HepG2 (cell line): ENCODE results near the gene KCNQ5. TPM values are rescaled to one million over a fixed set of nuclear protein-coding genes. Genes with fewer than 3 reads are reported as not detected.

ENCODE experiments used
- ATAC-seq: fragments of 200-7000 bp; cut with Tn5 transposase; 3 replicates; pipeline ENCODE4 v1.9.1; 2020; ENCODE audit warnings: mild to moderate bottlenecking, moderate library complexity
- BruUV-seq: library from RNA; stranded (reverse); fragments of 400-500 nt; replicated peaks from 2 replicates; lab custom pipeline; 2021; lab: Mats Ljungman, UMichigan
- CTCF ChIA-PET: fragments of 300-600 bp; formaldehyde crosslinking; extraction: SDS; loops from one replicate; lab custom pipeline; 2021; ENCODE audit warnings: low total read pairs, inconsistent platforms, low intra/inter-chr PET ratio; lab: Yijun Ruan, JAX
- POLR2A ChIA-PET: fragments of 350-600 bp; sonication (Branson Sonifier 250); formaldehyde crosslinking; loops from one replicate; lab custom pipeline; 2020; ENCODE audit warnings: antibody characterized with exemption, inconsistent platforms; lab: Yijun Ruan, JAX
- DNase-seq: peaks from one replicate; pipeline ENCODE4 v3.0.0-alpha.2; 2015; ENCODE audit warnings: low spot score
- FAIRE-seq: peaks from 3 replicates; lab custom pipeline; 2011; peaks lifted over from hg19 to GRCh38; lab: Jason Lieb, UNC
- H2AFZ ChIP-seq: one replicate; pipeline ENCODE4 v1.6.1; 2011; ENCODE audit warnings: low read length, inconsistent platforms
- H3K27ac ChIP-seq: fragments of 300-600 bp; 3 replicates; pipeline ENCODE4 v1.8.0; 2011; ENCODE audit warnings: mixed run types, mild to moderate bottlenecking, mixed read lengths, low read length, inconsistent platforms; ENCODE audit not compliant: insufficient read depth; ENCODE audit errors: extremely low read length
- H3K27me3 ChIP-seq, 2 experiments: fragments of 200-600 bp in 1 of 2; 2 replicates in 1 of 2; 3 replicates in 1 of 2; pipeline versions ENCODE4 v1.6.0 to v1.8.0; 2011; ENCODE audit warnings: low read length in 2 of 2, mild to moderate bottlenecking in 2 of 2, moderate library complexity in 2 of 2, inconsistent platforms in 1 of 2; ENCODE audit not compliant: insufficient read depth in 2 of 2, control insufficient read depth in 1 of 2
- H3K36me3 ChIP-seq, 2 experiments: fragments of 200-600 bp in 1 of 2; replicated peaks in 1 of 2; 2 replicates in 1 of 2; 3 replicates in 1 of 2; pipeline versions ENCODE4 v1.5.1 to v1.8.0; 2011; ENCODE audit warnings: low read length in 2 of 2, inconsistent platforms in 1 of 2; ENCODE audit not compliant: insufficient read depth in 2 of 2, control insufficient read depth in 1 of 2
- H3K4me1 ChIP-seq: 2 replicates; pipeline ENCODE4 v1.5.1; 2012; ENCODE audit warnings: low read length, inconsistent platforms; ENCODE audit not compliant: insufficient read depth
- H3K4me2 ChIP-seq: 2 replicates; pipeline ENCODE4 v1.6.0; 2011; ENCODE audit warnings: low read depth, low read length, inconsistent platforms
- H3K4me3 ChIP-seq, 3 experiments: fragments of 200-600 bp in 1 of 3; sonication (generic), shearing (Covaris generic) in 1 of 3; replicated peaks in 1 of 3; 2 replicates each; pipeline ENCODE4 v1.5.1; 2011 to 2016; ENCODE audit warnings: low read length in 3 of 3, inconsistent platforms in 2 of 3, low read depth in 2 of 3, mild to moderate bottlenecking in 2 of 3, control low read depth in 1 of 3, mixed read lengths in 1 of 3; ENCODE audit not compliant: insufficient read depth in 1 of 3
- H3K79me2 ChIP-seq: one replicate; pipeline ENCODE4 v1.6.1; 2011; ENCODE audit warnings: low read length, inconsistent platforms; ENCODE audit not compliant: insufficient read depth
- H3K9ac ChIP-seq: 2 replicates; pipeline ENCODE4 v1.6.0; 2011; ENCODE audit warnings: mild to moderate bottlenecking, low read depth, low read length, inconsistent platforms; ENCODE audit not compliant: insufficient read depth
- H3K9me3 ChIP-seq: 2 replicates; pipeline ENCODE4 v1.5.1; 2012; ENCODE audit warnings: mild to moderate bottlenecking, low read length
- H4K20me1 ChIP-seq: 2 replicates; pipeline ENCODE4 v1.6.0; 2011; ENCODE audit warnings: inconsistent platforms, mild to moderate bottlenecking, low read length, moderate library complexity; ENCODE audit not compliant: insufficient read depth
- AHR ChIP-seq: IDR thresholded peaks from 2 replicates; pipeline ENCODE4 v1.6.1; 2018; ENCODE audit warnings: missing genetic modification reagents, missing compliant biosample characterization
- MEIS1 ChIP-seq: sonication (generic); formaldehyde crosslinking; IDR thresholded peaks from 2 replicates; pipeline ENCODE4 v1.9.0; 2021; ENCODE audit warnings: mild to moderate bottlenecking, missing genetic modification reagents, moderate library complexity, borderline replicate concordance
- MXI1 ChIP-seq: IDR thresholded peaks from 3 replicates; pipeline ENCODE4 v1.6.1; 2012; ENCODE audit warnings: low read depth, low read length, inconsistent platforms, borderline replicate concordance
- RFX5 ChIP-seq: IDR thresholded peaks from 2 replicates; pipeline ENCODE4 v1.6.1; 2011; ENCODE audit warnings: low read depth, low read length, improper control_type of control experiment
- STAT6 ChIP-seq: sonication (generic); formaldehyde crosslinking; IDR thresholded peaks from 2 replicates; pipeline ENCODE4 v1.4.0; 2020; ENCODE audit warnings: missing genetic modification reagents, mild to moderate bottlenecking, borderline replicate concordance
- ZNF138 ChIP-seq: sonication (generic); formaldehyde crosslinking; IDR thresholded peaks from 2 replicates; pipeline ENCODE4 v1.5.0; 2020; ENCODE audit warnings: mild to moderate bottlenecking, low read depth, missing genetic modification reagents
- ZNF432 ChIP-seq: sonication (generic); formaldehyde crosslinking; IDR thresholded peaks from 2 replicates; pipeline ENCODE4 v1.5.0; 2020; ENCODE audit warnings: missing genetic modification reagents, mild to moderate bottlenecking, borderline replicate concordance
- ZNF543 ChIP-seq: sonication (generic); formaldehyde crosslinking; IDR thresholded peaks from 2 replicates; pipeline ENCODE4 v1.4.0; 2020; ENCODE audit warnings: mild to moderate bottlenecking, missing genetic modification reagents
- WGBS: methylation state at CpG from one replicate; pipeline ENCODE4 v1.1.6; 2017; ENCODE audit warnings: low lambda C conversion rate; 5-methylcytosine and 5-hydroxymethylcytosine counted together
- in situ Hi-C: cut with HindIII; loops from 2 replicates; pipeline ENCODE4 v1.10.0; 2017; ENCODE audit warnings: low pct_unique_long_range_greater_than_20kb; ENCODE audit not compliant: extremely low pct_ligation_motif_present
- intact Hi-C: fragments of 100-400 bp; cut with micrococcal nuclease; formaldehyde crosslinking; loops from one replicate; pipeline ENCODE4 v1.10.0; 2022; ENCODE audit not compliant: unreplicated experiment
- polyA plus RNA-seq, 8 experiments: library from polyadenylated mRNA; depleted of rRNA in 3 of 8; stranded (reverse) in 7 of 8; unstranded in 1 of 8; fragments of >200 nt; fragmentation: Illumina TruSeq in 4 of 8; extraction: Trizol in 4 of 8; gene quantifications; 2 replicates each; pipeline versions ENCODE4 v1.2.1 to v1.2.3, GENCODE V29; 2011 to 2016; ENCODE audit warnings: low read depth in 4 of 8, missing spikeins in 1 of 8, mixed read lengths in 1 of 8; ENCODE audit not compliant: insufficient read depth in 1 of 8
- total RNA-seq, 5 experiments: library from RNA; depleted of rRNA; stranded (reverse); fragments of >200 nt; fragmentation: Illumina TruSeq; extraction: Trizol; gene quantifications; 2 replicates each; pipeline ENCODE4 v1.2.3, GENCODE V29; 2016; ENCODE audit warnings: low read depth in 1 of 5

Gene KCNQ5
- total and polyA plus RNA-seq, 2 of the 13 experiments (the other 11 are each of a cell fraction or from before 2014, with no cell fraction given) = 0.04 TPM; not detected in 1

GRCh38 chr6:73131706-73132105 lies 509.8 kb downstream of the KCNQ5 start:
- POLR2A ChIA-PET = no interaction called here
- H3K4me2 ChIP-seq = no peak overlapping the region
- H3K27me3 ChIP-seq = no peaks in the 10 kb centered on the region; a peak in 1 of 5 replicates
- H3K4me1 ChIP-seq = no peaks in the 10 kb centered on the region
- no peak overlapping the region for H2AFZ ChIP-seq
- CTCF ChIA-PET = no interaction called here
- no peak for ATAC-seq
- H3K9ac ChIP-seq = no peak overlapping the region
- no peaks in the 10 kb centered on the region for H3K79me2 ChIP-seq
- DNase-seq = no peak
- TF ChIP-seq ZNF543 (no peak), STAT6 (CRISPR knock-in tag) (no peak), ZNF432 (CRISPR knock-in tag) (no peak), MEIS1 (no peak), RFX5 (no peak), MXI1 (no peak), ZNF138 (CRISPR knock-in tag) (no peak), AHR (CRISPR knock-in tag) (no peak)
- no peak for FAIRE-seq
- in situ Hi-C loops (loop anchor here (10.0 kb wide), 2 partner anchors 517 to 717 kb away; no protein-coding TSS in a partner anchor), intact Hi-C loops (no loop called here)
- no peak overlapping the region for H3K27ac ChIP-seq
- H3K4me3 ChIP-seq = no peak overlapping the region
- H3K9me3 ChIP-seq = no peaks in the 10 kb centered on the region
- BruUV-seq = no TSS peak
- no peaks in the 10 kb centered on the region for H3K36me3 ChIP-seq
- WGBS = 3% methylated on average over 4 of the region's 4 CpGs
- H4K20me1 ChIP-seq = no peaks in the 10 kb centered on the region
